ENCODE results near the gene ARGLU1. TPM values are rescaled to one million over a fixed set of nuclear protein-coding genes. Genes with fewer than 3 reads are reported as not detected.
A peak's percentile ranks its signal among the peaks of the same experiment; 100 is the strongest.

Gene ARGLU1
- polyA plus RNA-seq, 1 experiment: 80.3 TPM

GRCh38 chr13:106520251-106521054, 47.5 kb downstream of the ARGLU1 start:
- DNase-seq (ENCODE audit: low read depth, low spot score): no peak
- Histone ChIP-seq H3K9me3 (ENCODE audit: control insufficient read depth, insufficient read depth, low read length) (no peaks in the 10 kb centered on the region), H3K27me3 (ENCODE audit: control insufficient read depth, insufficient read depth, low read length) (no peaks in the 10 kb centered on the region), H3K4me3 (ENCODE audit: low read depth, low read length) (no peak overlapping the region), H3K27ac (ENCODE audit: low read depth, low read length) (no peak overlapping the region)
- ChIA-PET POLR2A (no interaction called here), CTCF (interaction anchor here (0.6 to 2.2 kb wide), 14 partner anchors 9 to 1747 kb away, joined by 3 to 13 read pairs (median 3); partner anchors contain the start of gene EFNB2)
- peak; percentile 73 for TF ChIP-seq CTCF (IDR thresholded peaks at IDR 0.05; ENCODE audit: low read depth, low read length)

DNA sequence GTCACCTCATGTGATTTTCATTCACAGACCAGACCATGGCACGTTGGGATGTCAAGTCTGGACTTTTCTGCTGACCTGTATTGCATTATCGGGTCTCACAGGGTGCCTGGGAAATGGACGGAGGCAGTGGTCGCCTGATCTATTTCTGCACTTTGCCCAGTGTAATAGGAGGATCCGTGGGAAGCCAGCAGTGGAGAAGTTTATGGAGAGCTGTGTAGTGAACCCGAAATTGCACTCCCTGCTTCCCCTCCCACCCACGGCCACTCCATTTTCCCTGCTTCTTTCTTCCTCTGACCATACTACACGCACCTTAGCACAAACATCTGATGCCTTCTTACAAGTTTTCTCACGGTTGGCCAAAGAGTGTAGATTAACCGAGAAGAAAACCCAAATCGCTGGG, 49.4 kb downstream of the ARGLU1 start:
- CTCF ChIA-PET: no interaction called here
- H3K27ac ChIP-seq (ENCODE audit: low read depth, low read length): no peak overlapping the region
- no peak for TF ChIP-seq CTCF (IDR thresholded peaks at IDR 0.05; ENCODE audit: low read depth, low read length)
- H3K4me3 ChIP-seq (ENCODE audit: low read depth, low read length): no peak overlapping the region
- H3K27me3 ChIP-seq (ENCODE audit: control insufficient read depth, insufficient read depth, low read length): no peaks in the 10 kb centered on the region
- POLR2A ChIA-PET: no interaction called here
- no peaks in the 10 kb centered on the region for H3K9me3 ChIP-seq (ENCODE audit: control insufficient read depth, insufficient read depth, low read length)
- no peak for DNase-seq (ENCODE audit: low read depth, low spot score)

- no peak overlapping the region for H3K4me3 ChIP-seq (ENCODE audit: low read depth, low read length)
- H3K27me3 ChIP-seq (ENCODE audit: control insufficient read depth, insufficient read depth, low read length): no peaks in the 10 kb centered on the region
- POLR2A ChIA-PET: no interaction called here
- H3K9me3 ChIP-seq (ENCODE audit: control insufficient read depth, insufficient read depth, low read length): no peaks in the 10 kb centered on the region
- H3K27ac ChIP-seq (ENCODE audit: low read depth, low read length): no peak overlapping the region
- no peak for DNase-seq (ENCODE audit: low read depth, low spot score)
- TF ChIP-seq CTCF (IDR thresholded peaks at IDR 0.05; ENCODE audit: low read depth, low read length): no peak
- CTCF ChIA-PET: interaction anchor here (0.5 kb wide), 1 partner anchor 345 kb away, joined by 3 read pairs; no protein-coding TSS in a partner anchor
Observed at GRCh38 chr13:106517109-106517847, 50.7 kb downstream of the ARGLU1 start.

DNA sequence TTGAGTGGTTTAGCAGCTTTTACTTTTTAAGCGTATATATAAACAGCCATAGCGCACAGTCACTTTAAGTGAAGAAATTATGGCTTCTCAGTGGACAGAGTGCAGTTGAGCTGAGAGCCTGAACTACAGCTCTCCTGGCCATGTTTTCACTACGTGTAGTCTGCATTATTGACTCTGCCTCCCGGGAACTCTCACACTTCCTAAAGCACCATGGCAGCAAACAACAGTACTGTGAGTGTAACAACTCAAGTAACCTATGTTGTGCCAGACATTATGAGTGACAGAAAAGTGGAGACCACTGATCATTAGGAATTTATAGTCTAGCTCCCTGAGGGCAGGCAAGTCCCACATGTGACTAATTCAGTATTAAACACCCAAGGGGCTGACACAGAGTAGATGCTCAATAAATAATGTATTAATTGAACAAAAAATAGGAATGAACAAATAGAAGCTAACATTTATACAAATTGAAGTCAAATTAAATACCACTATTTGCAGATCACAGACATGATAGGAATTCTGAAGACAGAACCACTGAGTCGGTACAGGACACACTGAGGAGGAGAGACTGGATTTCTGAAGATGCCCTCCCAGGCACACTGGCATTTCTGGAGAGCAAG, 52.2 kb downstream of the ARGLU1 start:
- no peak overlapping the region for H3K27ac ChIP-seq (ENCODE audit: low read depth, low read length)
- ChIA-PET POLR2A (no interaction called here), CTCF (interaction anchor here (0.5 kb wide), 1 partner anchor 1742 kb away, joined by 6 read pairs; no protein-coding TSS in a partner anchor)
- H3K4me3 ChIP-seq (ENCODE audit: low read depth, low read length): no peak overlapping the region
- no peak for DNase-seq (ENCODE audit: low read depth, low spot score)
- TF ChIP-seq CTCF (IDR thresholded peaks at IDR 0.05; ENCODE audit: low read depth, low read length): no peak
- no peaks in the 10 kb centered on the region for H3K9me3 ChIP-seq (ENCODE audit: control insufficient read depth, insufficient read depth, low read length)
- no peaks in the 10 kb centered on the region for H3K27me3 ChIP-seq (ENCODE audit: control insufficient read depth, insufficient read depth, low read length)

Measured in AG04450 (cell line).